Femur (tissue), 1 donor: ENCODE results near the gene DTNBP1.

Experiments
- DNase-seq: peaks from one replicate; pipeline ENCODE4 v3.0.0-alpha.2; 2017

Gene DTNBP1

GRCh38 chr6:15622045-15622740, 40.6 kb downstream of the DTNBP1 start:
- DNase-seq, result no peak

GRCh38 chr6:15621203-15622044, 41.4 kb downstream of the DTNBP1 start:
- DNase-seq, result peak; percentile 46

- no peak for DNase-seq
Observed at GRCh38 chr6:15620611-15621010, 42.2 kb downstream of the DTNBP1 start.

- DNase-seq, result no peak
Observed at GRCh38 chr6:15619330-15619729, 43.5 kb downstream of the DTNBP1 start.

GRCh38 chr6:15618685-15619084, 44.1 kb downstream of the DTNBP1 start:
- no peak for DNase-seq

GRCh38 chr6:15616261-15616660, 46.6 kb downstream of the DTNBP1 start:
- no peak for DNase-seq

- no peak for DNase-seq
Observed at GRCh38 chr6:15615802-15616201, 47.0 kb downstream of the DTNBP1 start.

GRCh38 chr6:15614277-15614676, 48.6 kb downstream of the DTNBP1 start:
- DNase-seq, result no peak

GRCh38 chr6:15608396-15608795, 54.4 kb downstream of the DTNBP1 start:
- DNase-seq, result no peak

GRCh38 chr6:15607603-15608002, 55.2 kb downstream of the DTNBP1 start:
- DNase-seq, result no peak

- no peak for DNase-seq
Observed at GRCh38 chr6:15606347-15606746, 56.5 kb downstream of the DTNBP1 start.

GRCh38 chr6:15604843-15605242, 58.0 kb downstream of the DTNBP1 start:
- no peak for DNase-seq

- DNase-seq, result no peak
Observed at GRCh38 chr6:15602154-15602553, 60.7 kb downstream of the DTNBP1 start.

- no peak for DNase-seq
Observed at GRCh38 chr6:15598273-15598798, 64.5 kb downstream of the DTNBP1 start.

GRCh38 chr6:15596186-15596896, 66.5 kb downstream of the DTNBP1 start:
- DNase-seq, result no peak

GRCh38 chr6:15595461-15596173, 67.2 kb downstream of the DTNBP1 start:
- DNase-seq, result no peak

GRCh38 chr6:15594512-15595259, 68.1 kb downstream of the DTNBP1 start:
- DNase-seq, result no peak

- DNase-seq, result peak; percentile 46
Observed at GRCh38 chr6:15593798-15594197, 69.0 kb downstream of the DTNBP1 start.

GRCh38 chr6:15592610-15593009, 70.2 kb downstream of the DTNBP1 start:
- no peak for DNase-seq

- no peak for DNase-seq
Observed at GRCh38 chr6:15588971-15589634, 73.7 kb downstream of the DTNBP1 start.

- no peak for DNase-seq
Observed at GRCh38 chr6:15586503-15586902, 76.3 kb downstream of the DTNBP1 start.
